ENCODE data around the gene CAMK2A.

- TF ChIP-seq POLR2A (IDR thresholded peaks at IDR 0.05) (no peak), CTCF (IDR thresholded peaks at IDR 0.05) (no peak), POLR2AphosphoS5 (IDR thresholded peaks at IDR 0.05) (no peak)
Observed at GRCh38 chr5:150289551-150290390, at the start of gene CAMK2A.
